H1 (cell line): ENCODE measurements around the gene PLPPR4. TPM values are rescaled to one million over a fixed set of nuclear protein-coding genes. Genes with fewer than 3 reads are reported as not detected.

Experiments used
- CTCF ChIA-PET: fragments of 300-600 bp; sonication (Branson Sonifier 250); formaldehyde crosslinking; loops from one replicate; lab custom pipeline; 2021; ENCODE audit not compliant: partially characterized antibody; lab: Charles Lee
- POLR2A ChIA-PET: fragments of 300-600 bp; sonication (Branson Sonifier 250); formaldehyde crosslinking; loops from one replicate; lab custom pipeline; 2021; ENCODE audit warnings: inconsistent platforms; ENCODE audit not compliant: partially characterized antibody; lab: Charles Lee
- DNase-seq, 2 experiments: peaks; one replicate each; pipeline versions ENCODE4 v3.0.0 to v3.0.0-alpha.2; 2010 to 2022; ENCODE audit warnings: low spot score in 2 of 2, low read depth in 1 of 2, mixed read lengths in 1 of 2
- FAIRE-seq: peaks from 2 replicates; lab custom pipeline; 2011; peaks lifted over from hg19 to GRCh38; lab: Jason Lieb, UNC
- H2AFZ ChIP-seq: 2 replicates; pipeline ENCODE4 v1.8.1; 2012; ENCODE audit warnings: low read length, inconsistent platforms
- H2AK5ac ChIP-seq: 2 replicates; pipeline ENCODE4 v1.6.1; 2013; ENCODE audit warnings: low read depth, low read length
- H2BK120ac ChIP-seq: replicated peaks from 2 replicates; pipeline ENCODE3; 2013; ENCODE audit warnings: low read depth, low read length, inconsistent platforms
- H2BK12ac ChIP-seq: 2 replicates; pipeline ENCODE4 v1.6.1; 2013; ENCODE audit warnings: low read depth, low read length
- H2BK15ac ChIP-seq: 2 replicates; pipeline ENCODE4 v1.6.1; 2013; ENCODE audit warnings: low read length
- H2BK20ac ChIP-seq: 2 replicates; pipeline ENCODE4 v1.6.1; 2013; ENCODE audit warnings: low read length
- H2BK5ac ChIP-seq: 2 replicates; pipeline ENCODE4 v1.6.1; 2013; ENCODE audit warnings: low read depth, low read length
- H3K14ac ChIP-seq: 2 replicates; pipeline ENCODE4 v1.6.1; 2013; ENCODE audit warnings: inconsistent platforms; ENCODE audit not compliant: insufficient read length
- H3K18ac ChIP-seq: 2 replicates; pipeline ENCODE4 v1.6.1; 2013; ENCODE audit warnings: low read length; ENCODE audit errors: extremely low read depth
- H3K23ac ChIP-seq: 2 replicates; pipeline ENCODE4 v1.6.1; 2013; ENCODE audit warnings: inconsistent platforms; ENCODE audit not compliant: insufficient read length
- H3K23me2 ChIP-seq: 2 replicates; pipeline ENCODE4 v1.6.1; 2013; ENCODE audit warnings: low read depth, low read length
- H3K27ac ChIP-seq: 2 replicates; pipeline ENCODE4 v1.6.1; 2011; ENCODE audit warnings: low read depth, low read length, inconsistent platforms
- H3K27me3 ChIP-seq, 4 experiments: replicated peaks in 1 of 4; 1 replicate in 1 of 4; 2 replicates in 3 of 4; pipeline versions ENCODE4 v1.6.1 to v1.8.1; 2011 to 2013; ENCODE audit warnings: low read length in 3 of 4, mild to moderate bottlenecking in 3 of 4, inconsistent platforms in 2 of 4, mixed read lengths in 2 of 4, moderate library complexity in 1 of 4; ENCODE audit not compliant: control insufficient read depth in 3 of 4, insufficient read depth in 3 of 4; ENCODE audit errors: extremely low read depth in 1 of 4
- H3K36me3 ChIP-seq, 4 experiments: 2 replicates each; pipeline versions ENCODE4 v1.6.1 to v1.8.1; 2011 to 2013; ENCODE audit warnings: mild to moderate bottlenecking in 4 of 4, low read length in 3 of 4, moderate library complexity in 2 of 4, control low read depth in 1 of 4, inconsistent platforms in 1 of 4; ENCODE audit not compliant: insufficient read depth in 4 of 4, control insufficient read depth in 2 of 4
- H3K4ac ChIP-seq: replicated peaks from 2 replicates; pipeline ENCODE3; 2013; ENCODE audit warnings: low read length, low read depth, mixed read lengths, inconsistent platforms; ENCODE audit not compliant: insufficient read length
- H3K4me1 ChIP-seq, 4 experiments: replicated peaks in 1 of 4; 1 replicate in 1 of 4; 2 replicates in 3 of 4; pipeline versions ENCODE4 v1.6.1 to v1.8.1; 2011 to 2013; ENCODE audit warnings: low read length in 3 of 4, inconsistent platforms in 2 of 4, mixed read lengths in 1 of 4; ENCODE audit not compliant: insufficient read depth in 4 of 4, control insufficient read depth in 3 of 4
- H3K4me2 ChIP-seq, 2 experiments: 2 replicates each; pipeline versions ENCODE4 v1.6.1 to v1.8.1; 2011 to 2013; ENCODE audit warnings: low read depth in 2 of 2, low read length in 2 of 2, control low read depth in 1 of 2, inconsistent platforms in 1 of 2, mild to moderate bottlenecking in 1 of 2; ENCODE audit not compliant: insufficient read depth in 1 of 2
- H3K4me3 ChIP-seq, 4 experiments: fragments of 200-600, 300-600 bp in 1 of 4; sonication (generic), shearing (Covaris generic), sonication (Bioruptor Twin) in 1 of 4; 2 replicates each; pipeline versions ENCODE4 v1.5.1 to v1.8.1; 2011 to 2016; ENCODE audit warnings: low read length in 4 of 4, low read depth in 3 of 4, control low read depth in 2 of 4, inconsistent platforms in 2 of 4, mild to moderate bottlenecking in 2 of 4, mixed read lengths in 1 of 4, moderate library complexity in 1 of 4; ENCODE audit not compliant: insufficient read depth in 2 of 4; ENCODE audit errors: extremely low read depth in 1 of 4
- H3K56ac ChIP-seq: replicated peaks from 2 replicates; pipeline ENCODE3; 2013; ENCODE audit warnings: low read depth, mild to moderate bottlenecking, mixed read lengths, low read length, inconsistent platforms; ENCODE audit not compliant: insufficient read length
- H3K79me1 ChIP-seq: 2 replicates; pipeline ENCODE4 v1.6.1; 2013; ENCODE audit warnings: low read depth, low read length, control low read depth
- H3K79me2 ChIP-seq, 2 experiments: 2 replicates each; pipeline versions ENCODE4 v1.6.1 to v1.8.1; 2012 to 2013; ENCODE audit warnings: low read length in 2 of 2, mild to moderate bottlenecking in 2 of 2, inconsistent platforms in 1 of 2; ENCODE audit not compliant: insufficient read depth in 2 of 2, control insufficient read depth in 1 of 2
- H3K9ac ChIP-seq, 4 experiments: replicated peaks in 1 of 4; 1 replicate in 1 of 4; 2 replicates in 3 of 4; pipeline versions ENCODE4 v1.6.1 to v1.8.1; 2011 to 2013; ENCODE audit warnings: low read depth in 3 of 4, low read length in 3 of 4, control low read depth in 2 of 4, mild to moderate bottlenecking in 2 of 4, moderate library complexity in 2 of 4, inconsistent platforms in 1 of 4; ENCODE audit errors: extremely low read depth in 1 of 4
- H3K9me3 ChIP-seq, 2 experiments: 2 replicates each; pipeline versions ENCODE4 v1.6.1 to v1.8.1; 2012 to 2013; ENCODE audit warnings: mild to moderate bottlenecking in 2 of 2, moderate library complexity in 2 of 2, control low read depth in 1 of 2, inconsistent platforms in 1 of 2, low read depth in 1 of 2, low read length in 1 of 2, mixed read lengths in 1 of 2; ENCODE audit not compliant: insufficient read depth in 2 of 2
- H4K20me1 ChIP-seq, 2 experiments: replicated peaks in 1 of 2; 2 replicates each; pipeline versions ENCODE3 to v1.8.1; 2011 to 2013; ENCODE audit warnings: inconsistent platforms in 2 of 2, low read length in 2 of 2, mild to moderate bottlenecking in 1 of 2; ENCODE audit not compliant: insufficient read depth in 2 of 2, control insufficient read depth in 1 of 2
- H4K5ac ChIP-seq: 2 replicates; pipeline ENCODE4 v1.6.1; 2013; ENCODE audit warnings: low read length, low read depth, mixed read lengths, inconsistent platforms; ENCODE audit not compliant: insufficient read length
- H4K8ac ChIP-seq: 2 replicates; pipeline ENCODE4 v1.8.0; 2013; ENCODE audit warnings: mild to moderate bottlenecking, moderate library complexity, low read length, inconsistent platforms; ENCODE audit not compliant: insufficient read depth; ENCODE audit errors: extremely low read depth
- H4K91ac ChIP-seq: replicated peaks from 2 replicates; pipeline ENCODE3; 2013; ENCODE audit warnings: low read length, mixed read lengths, inconsistent platforms; ENCODE audit not compliant: insufficient read length
- ATF3 ChIP-seq: IDR thresholded peaks from 2 replicates; pipeline ENCODE4 v1.6.1; 2011; ENCODE audit warnings: low read depth, mild to moderate bottlenecking, low read length; ENCODE audit not compliant: insufficient read depth
- BRCA1 ChIP-seq: IDR thresholded peaks from 2 replicates; pipeline ENCODE4 v1.6.1; 2012; ENCODE audit warnings: low read depth, low read length, improper control_type of control experiment
- CBX8 ChIP-seq: fragments of 300-800, 300-1000 bp; sonication (generic); IDR thresholded peaks from 2 replicates; pipeline ENCODE4 v1.7.1; 2016; ENCODE audit warnings: low read depth, low read length, borderline replicate concordance
- HDAC6 ChIP-seq: IDR thresholded peaks from one replicate; pipeline ENCODE4 v1.7.1; 2012; ENCODE audit warnings: low read depth, mild to moderate bottlenecking, inconsistent platforms, low read length, moderate library complexity
- KDM4A ChIP-seq: IDR thresholded peaks from one replicate; pipeline ENCODE4 v1.7.1; 2012; ENCODE audit warnings: low read depth, mild to moderate bottlenecking, moderate library complexity, low read length, inconsistent platforms; ENCODE audit not compliant: severe bottlenecking
- MAFK ChIP-seq: IDR thresholded peaks from 2 replicates; pipeline ENCODE4 v1.6.1; 2012; ENCODE audit warnings: low read depth, mild to moderate bottlenecking, improper control_type of control experiment, low read length
- MAX ChIP-seq: IDR thresholded peaks from 2 replicates; pipeline ENCODE4 v1.6.1; 2012; ENCODE audit warnings: inconsistent platforms
- RBBP5 ChIP-seq: IDR thresholded peaks from 2 replicates; pipeline ENCODE4 v1.7.1; 2012; ENCODE audit warnings: low read depth, mild to moderate bottlenecking, inconsistent platforms, low read length, moderate library complexity, borderline replicate concordance
- RFX5 ChIP-seq: IDR thresholded peaks from 2 replicates; pipeline ENCODE4 v1.6.1; 2011; ENCODE audit warnings: low read depth, low read length, improper control_type of control experiment, borderline replicate concordance
- SIN3A ChIP-seq, 2 experiments: IDR thresholded peaks in 1 of 2; conservative IDR thresholded peaks in 1 of 2; 2 replicates each; pipeline ENCODE4 v1.6.1; 2011 to 2012; ENCODE audit warnings: low read length in 2 of 2, improper control_type of control experiment in 1 of 2, low read depth in 1 of 2, mild to moderate bottlenecking in 1 of 2
- SP2 ChIP-seq: IDR thresholded peaks from 2 replicates; pipeline ENCODE4 v1.6.1; 2012; ENCODE audit warnings: mild to moderate bottlenecking, low read length, inconsistent platforms
- SP4 ChIP-seq: IDR thresholded peaks from 2 replicates; pipeline ENCODE4 v1.6.1; 2012; ENCODE audit warnings: low read length, inconsistent platforms
- YY1 ChIP-seq: IDR thresholded peaks from 2 replicates; pipeline ENCODE4 v1.6.1; 2011; ENCODE audit warnings: low read depth, mild to moderate bottlenecking, low read length
- ZNF274 ChIP-seq: IDR thresholded peaks from 2 replicates; pipeline ENCODE4 v1.7.0; 2012; ENCODE audit warnings: low read length, borderline replicate concordance; ENCODE audit errors: extremely low read depth
- WGBS, 2 experiments: shearing (Covaris generic) in 1 of 2; methylation state at CpG; one replicate each; pipeline versions ENCODE4 v1.1.6 to v1.1.7; 2013 to 2015; ENCODE audit warnings: low lambda C conversion rate in 2 of 2, mixed read lengths in 2 of 2, inconsistent platforms in 1 of 2, low coverage in 1 of 2, missing lambda C conversion rate in 1 of 2; ENCODE audit not compliant: insufficient replicate concordance in 2 of 2, insufficient coverage in 1 of 2, insufficient read length in 1 of 2; ENCODE audit errors: extremely low coverage in 1 of 2, missing lambda C conversion rate in 1 of 2; 5-methylcytosine and 5-hydroxymethylcytosine counted together
- polyA plus RNA-seq, 7 experiments: library from polyadenylated mRNA; depleted of rRNA in 3 of 7; stranded (reverse) in 5 of 7; unstranded in 2 of 7; fragments of >200 nt in 5 of 7; fragments of 200-250 nt in 2 of 7; gene quantifications; 1 replicate in 5 of 7; 2 replicates in 1 of 7; 4 replicates in 1 of 7; pipeline versions ENCODE4 v1.2.1 to v1.2.3, GENCODE V29; 2011 to 2013; ENCODE audit warnings: missing spikeins in 2 of 7, mixed read lengths in 2 of 7
- total RNA-seq: library from RNA; stranded (reverse); fragmentation: NEBNext Ultra II Directional; extraction: Animal tissue kit (Norgen Biotek cat#: 25700); gene quantifications from 2 replicates; pipeline ENCODE4 v1.2.1, GENCODE V29; 2021

The PLPPR4 gene
- total and polyA plus RNA-seq, 2 of the 8 experiments (the other 6 are each of a cell fraction or from before 2014, with no cell fraction given) = 0.74 to 2.2 TPM

GRCh38 chr1:99232172-99232571, 32.1 kb upstream of the PLPPR4 start:
- Histone ChIP-seq H3K9me3 (no peaks in the 10 kb centered on the region), H4K8ac (no peak overlapping the region), H2BK120ac (no peak overlapping the region), H3K4me1 (no peaks in the 10 kb centered on the region), H4K91ac (no peak overlapping the region), H2BK20ac (no peak overlapping the region), H2BK12ac (no peak overlapping the region), H2AK5ac (no peak overlapping the region), H3K27ac (no peak overlapping the region), H2BK15ac (no peak overlapping the region), H3K18ac (no peak overlapping the region), H4K5ac (no peak overlapping the region), H3K4me2 (no peak overlapping the region), H3K4ac (no peak overlapping the region), H3K9ac (no peak overlapping the region), H3K56ac (no peak overlapping the region), H3K23ac (no peak overlapping the region), H3K23me2 (no peaks in the 10 kb centered on the region), H3K79me2 (no peaks in the 10 kb centered on the region), H3K4me3 (no peak overlapping the region), H4K20me1 (no peaks in the 10 kb centered on the region), H3K14ac (no peak overlapping the region), H3K79me1 (no peaks in the 10 kb centered on the region), H3K27me3 (no peaks in the 10 kb centered on the region), H2AFZ (no peak overlapping the region), H2BK5ac (no peak overlapping the region), H3K36me3 (no peaks in the 10 kb centered on the region)
- POLR2A ChIA-PET = no interaction called here
- FAIRE-seq = no peak
- WGBS, 2 experiments = 87% methylated on average over 2 of the region's 2 CpGs; no CpG with 5 or more reads in 1 of the 2 experiments
- no peak for DNase-seq
- CTCF ChIA-PET = no interaction called here
- TF ChIP-seq MAX (no peak), RFX5 (no peak), SIN3A (conservative IDR thresholded peaks at IDR 0.05 in 1 of 2, IDR thresholded peaks at IDR 0.05 in 1 of 2; ENCODE audit: low read depth in 1 of 2, low read length in 2 of 2) (no peak), ATF3 (no peak), CBX8 (no peak), BRCA1 (no peak), SP2 (no peak), ZNF274 (no peak), HDAC6 (no peak), RBBP5 (no peak), YY1 (no peak), MAFK (no peak), KDM4A (no peak), SP4 (no peak)
